GM23338 (cell line): ENCODE results near the gene POU5F1.

Source experiments
- CTCF ChIP-seq, 2 experiments: fragments of 200-600 bp in 1 of 2; sonication (generic) in 1 of 2; conservative IDR thresholded peaks; 2 replicates each; pipeline versions ENCODE4 v1.5.1 to v1.6.1; 2016 to 2017; ENCODE audit warnings: antibody characterized with exemption in 2 of 2, low read depth in 2 of 2, mild to moderate bottlenecking in 2 of 2, moderate library complexity in 1 of 2
- EZH2phosphoT487 ChIP-seq: fragments of 200-600 bp; sonication (generic); IDR thresholded peaks from one replicate; pipeline ENCODE4 v1.8.1; 2018; ENCODE audit warnings: antibody characterized with exemption; ENCODE audit not compliant: unreplicated experiment
- NANOG ChIP-seq: IDR thresholded peaks from 2 replicates; pipeline ENCODE4 v1.6.1; 2016; ENCODE audit warnings: antibody characterized with exemption, borderline replicate concordance
- POLR2AphosphoS5 ChIP-seq: IDR thresholded peaks from 2 replicates; pipeline ENCODE4 v1.6.1; 2016; ENCODE audit warnings: antibody characterized with exemption, low read depth
- REST ChIP-seq: IDR thresholded peaks from one replicate; pipeline ENCODE4 v1.6.1; 2018; ENCODE audit warnings: antibody characterized with exemption; ENCODE audit not compliant: unreplicated experiment

- TF ChIP-seq POLR2AphosphoS5 = no peak
- TF ChIP-seq CTCF (conservative IDR thresholded peaks at IDR 0.05; ENCODE audit: low read depth in 2 of 2) = no peak
- TF ChIP-seq EZH2phosphoT487 = no peak
- no peak for TF ChIP-seq REST
- no peak for TF ChIP-seq NANOG
Observed at GRCh38 chr6:31122791-31123706, 47.4 kb downstream of the POU5F1 start.
